KBM-7 (cell line): ENCODE results near the gene TIGD6.

Experiments
- DNase-seq: peaks from one replicate; pipeline ENCODE4 v3.0.0-alpha.2; 2015
- in situ Hi-C: fragments of 300-500 bp; cut with MboI; formaldehyde crosslinking; loops from 2 replicates; pipeline ENCODE4 v1.14.3; 2020; ENCODE audit warnings: low sequenced_read_pairs, low pct_unique_long_range_greater_than_20kb, mixed read lengths

The TIGD6 gene

GRCh38 chr5:150020249-150020648 lies 19.8 kb upstream of the TIGD6 start:
- no peak for DNase-seq
- in situ Hi-C loops, result no loop called here

- in situ Hi-C loops, result no loop called here
- DNase-seq, result no peak
Observed at GRCh38 chr5:150017226-150018005, 17.0 kb upstream of the TIGD6 start.

- no peak for DNase-seq
- in situ Hi-C loops, result no loop called here
Observed at GRCh38 chr5:150016537-150016936, 16.1 kb upstream of the TIGD6 start.

- in situ Hi-C loops, result no loop called here
- DNase-seq, result no peak
Observed at GRCh38 chr5:150015415-150015814, 15.0 kb upstream of the TIGD6 start.

- no peak for DNase-seq
- in situ Hi-C loops, result no loop called here
Observed at GRCh38 chr5:150014456-150014855, 14.0 kb upstream of the TIGD6 start.

- in situ Hi-C loops, result no loop called here
- no peak for DNase-seq
Observed at GRCh38 chr5:150013931-150014330, 13.5 kb upstream of the TIGD6 start.

GRCh38 chr5:150009671-150010387 lies 9.4 kb upstream of the TIGD6 start:
- no peak for DNase-seq
- in situ Hi-C loops, result no loop called here

- in situ Hi-C loops, result no loop called here
- no peak for DNase-seq
Observed at GRCh38 chr5:150007050-150007449, 6.6 kb upstream of the TIGD6 start.

- in situ Hi-C loops, result no loop called here
- no peak for DNase-seq
Observed at GRCh38 chr5:150006318-150006717, 5.9 kb upstream of the TIGD6 start.

- in situ Hi-C loops, result no loop called here
- peak; percentile 87 for DNase-seq
Observed at GRCh38 chr5:150001660-150002486, 1.4 kb upstream of the TIGD6 start.

GRCh38 chr5:150000990-150001659 lies 671 bp upstream of the TIGD6 start:
- in situ Hi-C loops, result no loop called here
- DNase-seq, result peak; percentile 39

- in situ Hi-C loops, result loop anchor here (10.0 kb wide), 1 partner anchor 365 kb away; no protein-coding TSS in a partner anchor
Observed at GRCh38 chr5:149999866-150000255, 593 bp downstream of the TIGD6 start.

GRCh38 chr5:149999359-149999758 lies 1.1 kb downstream of the TIGD6 start:
- in situ Hi-C loops, result loop anchor here (10.0 kb wide), 1 partner anchor 365 kb away; no protein-coding TSS in a partner anchor
- no peak for DNase-seq

More at GRCh38 chr5:149999866-150000255, 593 bp downstream of the TIGD6 start:
- DNase-seq, result no peak

GRCh38 chr5:149998281-149998680 lies 2.2 kb downstream of the TIGD6 start:
- in situ Hi-C loops, result loop anchor here (10.0 kb wide), 1 partner anchor 363 kb away; no protein-coding TSS in a partner anchor

GRCh38 chr5:149996205-149996890 lies 4.1 kb downstream of the TIGD6 start:
- in situ Hi-C loops, result loop anchor here (10.0 kb wide), 1 partner anchor 362 kb away; no protein-coding TSS in a partner anchor
- no peak for DNase-seq

More at GRCh38 chr5:149998281-149998680, 2.2 kb downstream of the TIGD6 start:
- no peak for DNase-seq

- DNase-seq, result no peak
- in situ Hi-C loops, result loop anchor here (10.0 kb wide), 1 partner anchor 361 kb away; no protein-coding TSS in a partner anchor
Observed at GRCh38 chr5:149995385-149996204, 4.9 kb downstream of the TIGD6 start.

- in situ Hi-C loops, result loop anchor here (10.0 kb wide), 1 partner anchor 359 kb away; no protein-coding TSS in a partner anchor
- no peak for DNase-seq
Observed at GRCh38 chr5:149993471-149993870, 7.0 kb downstream of the TIGD6 start.
